ENCODE data around the gene ATP6V0E2.

ATP6V0E2 gene

GRCh38 chr7:149864023-149864422, 9.7 kb upstream of the ATP6V0E2 start:
- no peak for DNase-seq (ENCODE audit: low spot score)

GRCh38 chr7:149864751-149865150, 9.0 kb upstream of the ATP6V0E2 start:
- no peak for DNase-seq (ENCODE audit: low spot score)

GRCh38 chr7:149865437-149865836, 8.3 kb upstream of the ATP6V0E2 start:
- DNase-seq (ENCODE audit: low spot score) = no peak

- DNase-seq (ENCODE audit: low spot score) = no peak
Measured at GRCh38 chr7:149866139-149866778, 7.5 kb upstream of the ATP6V0E2 start.

- no peak for DNase-seq (ENCODE audit: low spot score)
Measured at GRCh38 chr7:149866779-149867447, 6.9 kb upstream of the ATP6V0E2 start.

- no peak for DNase-seq (ENCODE audit: low spot score)
Measured at GRCh38 chr7:149867762-149868622, 5.8 kb upstream of the ATP6V0E2 start.

- DNase-seq (ENCODE audit: low spot score) = no peak
Measured at GRCh38 chr7:149868623-149869290, 5.0 kb upstream of the ATP6V0E2 start.

GRCh38 chr7:149869291-149869650, 4.5 kb upstream of the ATP6V0E2 start:
- DNase-seq (ENCODE audit: low spot score) = no peak

GRCh38 chr7:149869867-149870266, 3.9 kb upstream of the ATP6V0E2 start:
- DNase-seq (ENCODE audit: low spot score) = no peak

- no peak for DNase-seq (ENCODE audit: low spot score)
Measured at GRCh38 chr7:149870274-149870673, 3.5 kb upstream of the ATP6V0E2 start.

- no peak for DNase-seq (ENCODE audit: low spot score)
Measured at GRCh38 chr7:149870701-149871483, 2.9 kb upstream of the ATP6V0E2 start.

GRCh38 chr7:149871576-149871975, 2.2 kb upstream of the ATP6V0E2 start:
- DNase-seq (ENCODE audit: low spot score) = no peak

GRCh38 chr7:149872419-149873073, 1.2 kb upstream of the ATP6V0E2 start:
- DNase-seq (ENCODE audit: low spot score) = peak; percentile 94

- DNase-seq (ENCODE audit: low spot score) = no peak
Measured at GRCh38 chr7:149873970-149874643, 338 bp downstream of the ATP6V0E2 start.

GRCh38 chr7:149874644-149875028, 867 bp downstream of the ATP6V0E2 start:
- no peak for DNase-seq (ENCODE audit: low spot score)

GRCh38 chr7:149875396-149875795, 1.6 kb downstream of the ATP6V0E2 start:
- DNase-seq (ENCODE audit: low spot score) = no peak

GRCh38 chr7:149877890-149878522, 4.2 kb downstream of the ATP6V0E2 start:
- no peak for DNase-seq (ENCODE audit: low spot score)

GRCh38 chr7:149878523-149878921, 4.8 kb downstream of the ATP6V0E2 start:
- no peak for DNase-seq (ENCODE audit: low spot score)

GRCh38 chr7:149879271-149879743, 5.5 kb downstream of the ATP6V0E2 start:
- DNase-seq (ENCODE audit: low spot score) = no peak
